SK-N-SH (cell line): ENCODE results near the gene USP25. TPM values are rescaled to one million over a fixed set of nuclear protein-coding genes. Genes with fewer than 3 reads are reported as not detected.

Experiments used
- CTCF ChIA-PET: fragments of 300-600, 350-600 bp; formaldehyde crosslinking; extraction: SDS; loops from one replicate; lab custom pipeline; 2021; lab: Yijun Ruan, JAX
- POLR2A ChIA-PET: fragments of 350-600 bp; sonication (Branson Sonifier 250); formaldehyde crosslinking; extraction: SDS; loops from one replicate; lab custom pipeline; 2020; ENCODE audit warnings: antibody characterized with exemption, inconsistent platforms; lab: Yijun Ruan, JAX
- DNase-seq: peaks from one replicate; pipeline ENCODE4 v3.0.0; 2012
- H2AFZ ChIP-seq: fragments of 200-600 bp; sonication (generic); 2 replicates; pipeline ENCODE4 v1.8.1; 2016; ENCODE audit warnings: antibody characterized with exemption, mild to moderate bottlenecking, low read depth
- H3F3A ChIP-seq: fragments of 200-600 bp; sonication (generic); replicated peaks from 2 replicates; pipeline ENCODE3; 2016; ENCODE audit warnings: antibody characterized with exemption, mild to moderate bottlenecking; ENCODE audit not compliant: insufficient read depth
- H3K27ac ChIP-seq, 2 experiments: fragments of 200-500 bp in 1 of 2; fragments of 200-600 bp in 1 of 2; sonication (Bioruptor generic) in 1 of 2; sonication (generic), shearing (Covaris generic) in 1 of 2; 2 replicates each; pipeline versions ENCODE4 v1.5.1 to v1.6.1; 2014 to 2016; ENCODE audit warnings: low read depth in 2 of 2, inconsistent platforms in 1 of 2, low read length in 1 of 2, mild to moderate bottlenecking in 1 of 2, mixed read lengths in 1 of 2
- H3K27me3 ChIP-seq: fragments of 200-600 bp; sonication (generic), shearing (Covaris generic); 2 replicates; pipeline ENCODE4 v1.6.1; 2016; ENCODE audit warnings: mixed run types; ENCODE audit not compliant: insufficient read depth
- H3K36me3 ChIP-seq, 2 experiments: fragments of 200-500 bp in 1 of 2; fragments of 200-600 bp in 1 of 2; sonication (Bioruptor generic) in 1 of 2; sonication (generic) in 1 of 2; replicated peaks in 1 of 2; 2 replicates each; pipeline versions ENCODE3 to v1.5.1; 2014 to 2016; ENCODE audit warnings: low read length in 1 of 2, mild to moderate bottlenecking in 1 of 2; ENCODE audit not compliant: insufficient read depth in 2 of 2, control insufficient read depth in 1 of 2
- H3K4me1 ChIP-seq, 2 experiments: fragments of 200-500 bp in 1 of 2; fragments of 200-600 bp in 1 of 2; sonication (Bioruptor generic) in 1 of 2; sonication (generic), shearing (Covaris generic) in 1 of 2; 2 replicates each; pipeline versions ENCODE4 v1.5.1 to v1.6.1; 2014 to 2016; ENCODE audit warnings: low read depth in 1 of 2, low read length in 1 of 2, mixed run types in 1 of 2; ENCODE audit not compliant: insufficient read depth in 2 of 2, control insufficient read depth in 1 of 2
- H3K4me2 ChIP-seq: fragments of 200-600 bp; sonication (generic), shearing (Covaris generic); 2 replicates; pipeline ENCODE4 v1.6.1; 2017; ENCODE audit warnings: mixed run types
- H3K4me3 ChIP-seq, 2 experiments: fragments of 200-500 bp in 1 of 2; fragments of 200-600 bp in 1 of 2; sonication (Bioruptor generic) in 1 of 2; sonication (generic), shearing (Covaris generic) in 1 of 2; 2 replicates each; pipeline versions ENCODE4 v1.5.1 to v1.8.1; 2014 to 2016; ENCODE audit warnings: low read depth in 2 of 2, inconsistent platforms in 1 of 2, low read length in 1 of 2, mild to moderate bottlenecking in 1 of 2, mixed read lengths in 1 of 2, moderate library complexity in 1 of 2
- H3K79me2 ChIP-seq: fragments of 200-600 bp; sonication (generic); 2 replicates; pipeline ENCODE4 v1.8.1; 2017; ENCODE audit warnings: mild to moderate bottlenecking; ENCODE audit not compliant: insufficient read depth
- H3K9ac ChIP-seq: fragments of 200-600 bp; sonication (generic); 2 replicates; pipeline ENCODE4 v1.6.1; 2017; ENCODE audit warnings: mixed run types
- H3K9me2 ChIP-seq: fragments of 200-600 bp; sonication (generic); 2 replicates; pipeline ENCODE4 v1.6.1; 2017; ENCODE audit warnings: mixed run types
- H3K9me3 ChIP-seq: fragments of 200-600 bp; sonication (generic); 2 replicates; pipeline ENCODE4 v1.6.1; 2017; ENCODE audit warnings: mixed run types, mild to moderate bottlenecking, moderate library complexity
- H4K20me1 ChIP-seq: fragments of 200-600 bp; sonication (generic); 2 replicates; pipeline ENCODE4 v1.6.1; 2017; ENCODE audit warnings: mild to moderate bottlenecking, mixed run types; ENCODE audit not compliant: insufficient read depth
- ELF1 ChIP-seq: IDR thresholded peaks from 2 replicates; pipeline ENCODE4 v1.4.0; 2012
- EP300 ChIP-seq, 2 experiments: IDR thresholded peaks; 2 replicates each; pipeline versions ENCODE4 v1.4.0 to v1.6.1; 2012; ENCODE audit warnings: borderline replicate concordance in 1 of 2, low read depth in 1 of 2, low read length in 1 of 2
- FOXJ3 ChIP-seq: sonication (generic); formaldehyde crosslinking; IDR thresholded peaks from 2 replicates; pipeline ENCODE4 v1.5.1; 2020; ENCODE audit warnings: mild to moderate bottlenecking, missing genetic modification reagents
- FOXM1 ChIP-seq: IDR thresholded peaks from 2 replicates; pipeline ENCODE4 v1.4.0; 2012; ENCODE audit warnings: low read depth, mild to moderate bottlenecking
- GATA2 ChIP-seq: sonication (generic); formaldehyde crosslinking; IDR thresholded peaks from 2 replicates; pipeline ENCODE4 v1.5.0; 2020; ENCODE audit warnings: mild to moderate bottlenecking, missing genetic modification reagents
- JUND ChIP-seq: IDR thresholded peaks from 2 replicates; pipeline ENCODE4 v1.4.0; 2012
- RAD21 ChIP-seq: IDR thresholded peaks from 2 replicates; pipeline ENCODE4 v1.6.1; 2012; ENCODE audit warnings: mild to moderate bottlenecking, low read length
- RCOR1 ChIP-seq: fragments of 150-350 bp; IDR thresholded peaks from 2 replicates; pipeline ENCODE4 v1.6.1; 2017; ENCODE audit warnings: antibody characterized with exemption, low read length
- RFX5 ChIP-seq: IDR thresholded peaks from 2 replicates; pipeline ENCODE4 v1.6.1; 2012; ENCODE audit warnings: mild to moderate bottlenecking, improper control_type of control experiment, low read length
- RXRA ChIP-seq: IDR thresholded peaks from 2 replicates; pipeline ENCODE4 v1.4.0; 2012; ENCODE audit warnings: low read depth, mild to moderate bottlenecking, borderline replicate concordance
- SIN3A ChIP-seq: IDR thresholded peaks from 2 replicates; pipeline ENCODE4 v1.6.1; 2012; ENCODE audit warnings: low read depth, mild to moderate bottlenecking, low read length, moderate library complexity, borderline replicate concordance
- YY1 ChIP-seq: IDR thresholded peaks from 2 replicates; pipeline ENCODE4 v1.4.0; 2012; ENCODE audit warnings: low read depth, mild to moderate bottlenecking
- WGBS: methylation state at CpG from one replicate; pipeline ENCODE4 v1.1.6; 2017; ENCODE audit warnings: low lambda C conversion rate; 5-methylcytosine and 5-hydroxymethylcytosine counted together
- polyA plus RNA-seq, 3 experiments: library from polyadenylated mRNA; depleted of rRNA; stranded (reverse); fragments of >200 nt; gene quantifications; 2 replicates each; pipeline ENCODE4 v1.2.3, GENCODE V29; 2012
- TF ChIP-seq, protein P1 (sequence below): fragments of 200-600 bp; sonication (generic); IDR thresholded peaks from 2 replicates; pipeline ENCODE4 v1.6.1; 2017; ENCODE audit warnings: antibody characterized with exemption, mild to moderate bottlenecking, moderate library complexity
- TF ChIP-seq, protein P2 (sequence below): IDR thresholded peaks from 2 replicates; pipeline ENCODE4 v1.4.0; 2012; ENCODE audit warnings: low read depth, borderline replicate concordance
- TF ChIP-seq, protein P3 (sequence below): IDR thresholded peaks from 2 replicates; pipeline ENCODE4; 2012
- TF ChIP-seq, protein P4 (sequence below): IDR thresholded peaks from 2 replicates; pipeline ENCODE4 v1.6.1; 2012; ENCODE audit warnings: mild to moderate bottlenecking, low read depth, low read length, moderate library complexity

Gene USP25
- polyA plus RNA-seq, 1 of the 3 experiments (the other 2 are of a cell fraction), result 4.6 TPM

DNA sequence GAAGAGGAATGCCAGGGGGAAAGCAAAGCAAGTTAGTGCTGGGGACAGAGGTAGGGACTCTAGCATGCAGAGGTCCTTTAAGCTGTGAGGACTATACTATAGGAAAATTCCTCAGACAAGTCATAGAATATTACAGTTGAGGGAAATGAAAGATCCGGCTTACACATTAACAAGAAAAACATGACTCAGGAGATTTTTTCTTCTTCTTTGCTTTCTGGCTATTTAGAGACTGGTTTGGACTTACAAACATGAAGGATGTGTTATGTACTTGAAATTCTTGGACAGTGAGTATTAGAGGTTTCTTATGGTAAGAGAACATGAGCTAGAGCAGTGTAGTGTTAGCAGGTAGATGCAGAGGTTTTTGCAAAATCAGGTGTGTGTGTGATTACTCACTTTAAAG is 24.9 kb downstream of the USP25 start:
- WGBS, result 67% methylated on average over 1 of the region's 1 CpG
- ChIA-PET CTCF (interaction anchor here (1.0 kb wide), 1 partner anchor 30 kb away, joined by 3 read pairs; no protein-coding TSS in a partner anchor), POLR2A (no interaction called here)
- Histone ChIP-seq H2AFZ (no peak overlapping the region), H3K9me2 (no peaks in the 10 kb centered on the region), H3K4me1 (peaks cover 1 to 5% of the 10 kb centered on the region in 2 experiments; a peak in 3 of 4 replicates), H3K4me3 (no peak overlapping the region), H3K27ac (no peak overlapping the region), H3K36me3 (no peaks in the 10 kb centered on the region), H3K27me3 (no peaks in the 10 kb centered on the region), H3K9me3 (no peaks in the 10 kb centered on the region), H3K4me2 (no peak overlapping the region), H4K20me1 (no peaks in the 10 kb centered on the region), H3F3A (no peaks in the 10 kb centered on the region), H3K9ac (no peak overlapping the region), H3K79me2 (peaks cover 71% of the 10 kb centered on the region)
- TF ChIP-seq RCOR1 (no peak), RAD21 (no peak)
- DNase-seq, result no peak

DNA sequence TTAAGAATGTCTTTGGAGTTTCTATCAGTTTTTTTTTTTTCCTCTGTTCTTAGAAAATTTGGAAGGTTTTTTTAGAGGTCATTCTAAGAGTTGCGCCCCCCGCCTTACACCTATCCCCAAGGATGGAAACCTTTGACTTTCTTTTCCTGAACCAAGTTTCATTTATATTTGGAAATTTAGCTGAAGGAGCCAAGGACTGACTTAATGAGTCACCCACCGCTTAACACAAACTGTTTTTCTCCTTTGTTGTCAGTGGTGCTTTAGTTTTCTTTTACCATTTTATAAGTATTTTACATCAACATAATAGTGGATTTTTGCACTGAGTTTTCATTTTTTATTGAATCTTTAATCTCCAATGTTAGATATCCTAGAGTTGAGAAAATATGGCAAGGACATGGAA is 25.3 kb downstream of the USP25 start:
- POLR2A ChIA-PET, result no interaction called here
- CTCF ChIA-PET, result no interaction called here
- Histone ChIP-seq H3K79me2 (peaks cover 66% of the 10 kb centered on the region), H3K27ac (no peak overlapping the region), H3F3A (no peaks in the 10 kb centered on the region), H3K4me3 (no peak overlapping the region), H3K36me3 (no peaks in the 10 kb centered on the region), H3K9me3 (no peaks in the 10 kb centered on the region), H4K20me1 (no peaks in the 10 kb centered on the region), H3K27me3 (no peaks in the 10 kb centered on the region), H3K9me2 (no peaks in the 10 kb centered on the region), H3K4me1 (peaks cover 0 to 2% of the 10 kb centered on the region in 2 experiments; a peak in 1 of 4 replicates), H2AFZ (no peak overlapping the region), H3K9ac (no peak overlapping the region), H3K4me2 (no peak overlapping the region)
- WGBS, result 97% methylated on average over 3 of the region's 3 CpGs
- no peak for DNase-seq
- TF ChIP-seq FOXM1 (no peak), RFX5 (no peak), EP300 (IDR thresholded peaks at IDR 0.05; ENCODE audit: borderline replicate concordance in 1 of 2, low read depth in 1 of 2, low read length in 1 of 2) (no peak), FOXJ3 (CRISPR knock-in tag) (no peak), GATA2 (CRISPR knock-in tag) (no peak), RAD21 (no peak), JUND (no peak)
- TF ChIP-seq, protein P1, sequence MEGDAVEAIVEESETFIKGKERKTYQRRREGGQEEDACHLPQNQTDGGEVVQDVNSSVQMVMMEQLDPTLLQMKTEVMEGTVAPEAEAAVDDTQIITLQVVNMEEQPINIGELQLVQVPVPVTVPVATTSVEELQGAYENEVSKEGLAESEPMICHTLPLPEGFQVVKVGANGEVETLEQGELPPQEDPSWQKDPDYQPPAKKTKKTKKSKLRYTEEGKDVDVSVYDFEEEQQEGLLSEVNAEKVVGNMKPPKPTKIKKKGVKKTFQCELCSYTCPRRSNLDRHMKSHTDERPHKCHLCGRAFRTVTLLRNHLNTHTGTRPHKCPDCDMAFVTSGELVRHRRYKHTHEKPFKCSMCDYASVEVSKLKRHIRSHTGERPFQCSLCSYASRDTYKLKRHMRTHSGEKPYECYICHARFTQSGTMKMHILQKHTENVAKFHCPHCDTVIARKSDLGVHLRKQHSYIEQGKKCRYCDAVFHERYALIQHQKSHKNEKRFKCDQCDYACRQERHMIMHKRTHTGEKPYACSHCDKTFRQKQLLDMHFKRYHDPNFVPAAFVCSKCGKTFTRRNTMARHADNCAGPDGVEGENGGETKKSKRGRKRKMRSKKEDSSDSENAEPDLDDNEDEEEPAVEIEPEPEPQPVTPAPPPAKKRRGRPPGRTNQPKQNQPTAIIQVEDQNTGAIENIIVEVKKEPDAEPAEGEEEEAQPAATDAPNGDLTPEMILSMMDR, result no peak

DNA sequence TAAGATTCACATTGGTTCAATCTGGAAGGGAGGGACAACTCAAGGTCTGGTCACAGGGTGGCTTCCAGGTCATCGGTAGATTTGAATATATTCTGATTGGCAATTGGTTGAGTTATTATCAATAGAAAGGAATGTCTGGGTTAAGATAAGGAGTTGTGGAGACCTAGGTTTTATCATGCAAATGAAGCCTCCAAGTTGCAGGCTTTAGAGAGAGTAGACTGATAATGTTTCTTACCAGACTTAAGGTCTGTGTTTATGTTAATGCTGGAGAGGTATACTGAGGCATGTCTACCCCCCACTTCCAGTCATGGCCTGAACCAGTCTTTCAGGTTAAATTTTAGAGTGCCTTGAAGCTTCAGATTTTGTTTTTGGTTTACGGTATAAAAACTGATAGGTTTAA is 29.7 kb downstream of the USP25 start:
- no peak overlapping the region for H3K9ac ChIP-seq
- H3K9me2 ChIP-seq, result no peaks in the 10 kb centered on the region
- DNase-seq, result no peak
- H3K27me3 ChIP-seq, result no peaks in the 10 kb centered on the region
- ChIA-PET POLR2A (no interaction called here), CTCF (no interaction called here)
- H3K4me1 ChIP-seq, result no peaks in the 10 kb centered on the region
- H3K36me3 ChIP-seq, result no peaks in the 10 kb centered on the region
- no peaks in the 10 kb centered on the region for H4K20me1 ChIP-seq
- no peak overlapping the region for H3K27ac ChIP-seq
- no peak overlapping the region for H3K4me3 ChIP-seq
- no peaks in the 10 kb centered on the region for H3F3A ChIP-seq
- H2AFZ ChIP-seq, result no peak overlapping the region
- H3K79me2 ChIP-seq, result peaks cover 35% of the 10 kb centered on the region
- 100% methylated on average over 2 of the region's 2 CpGs for WGBS
- H3K9me3 ChIP-seq, result no peaks in the 10 kb centered on the region
- no peak overlapping the region for H3K4me2 ChIP-seq
- no peak for TF ChIP-seq ELF1
- no peak for TF ChIP-seq SIN3A
- TF ChIP-seq EP300 (IDR thresholded peaks at IDR 0.05; ENCODE audit: borderline replicate concordance in 1 of 2, low read depth in 1 of 2, low read length in 1 of 2), result no peak
- TF ChIP-seq YY1, result no peak
- TF ChIP-seq, protein P2, sequence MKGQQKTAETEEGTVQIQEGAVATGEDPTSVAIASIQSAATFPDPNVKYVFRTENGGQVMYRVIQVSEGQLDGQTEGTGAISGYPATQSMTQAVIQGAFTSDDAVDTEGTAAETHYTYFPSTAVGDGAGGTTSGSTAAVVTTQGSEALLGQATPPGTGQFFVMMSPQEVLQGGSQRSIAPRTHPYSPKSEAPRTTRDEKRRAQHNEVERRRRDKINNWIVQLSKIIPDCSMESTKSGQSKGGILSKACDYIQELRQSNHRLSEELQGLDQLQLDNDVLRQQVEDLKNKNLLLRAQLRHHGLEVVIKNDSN, result no peak
- no peak for TF ChIP-seq FOXM1
- no peak for TF ChIP-seq RAD21
- TF ChIP-seq, protein P3, sequence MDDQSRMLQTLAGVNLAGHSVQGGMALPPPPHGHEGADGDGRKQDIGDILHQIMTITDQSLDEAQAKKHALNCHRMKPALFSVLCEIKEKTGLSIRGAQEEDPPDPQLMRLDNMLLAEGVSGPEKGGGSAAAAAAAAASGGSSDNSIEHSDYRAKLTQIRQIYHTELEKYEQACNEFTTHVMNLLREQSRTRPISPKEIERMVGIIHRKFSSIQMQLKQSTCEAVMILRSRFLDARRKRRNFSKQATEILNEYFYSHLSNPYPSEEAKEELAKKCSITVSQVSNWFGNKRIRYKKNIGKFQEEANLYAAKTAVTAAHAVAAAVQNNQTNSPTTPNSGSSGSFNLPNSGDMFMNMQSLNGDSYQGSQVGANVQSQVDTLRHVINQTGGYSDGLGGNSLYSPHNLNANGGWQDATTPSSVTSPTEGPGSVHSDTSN, result no peak
- no peak for TF ChIP-seq RXRA
- TF ChIP-seq, protein P4, sequence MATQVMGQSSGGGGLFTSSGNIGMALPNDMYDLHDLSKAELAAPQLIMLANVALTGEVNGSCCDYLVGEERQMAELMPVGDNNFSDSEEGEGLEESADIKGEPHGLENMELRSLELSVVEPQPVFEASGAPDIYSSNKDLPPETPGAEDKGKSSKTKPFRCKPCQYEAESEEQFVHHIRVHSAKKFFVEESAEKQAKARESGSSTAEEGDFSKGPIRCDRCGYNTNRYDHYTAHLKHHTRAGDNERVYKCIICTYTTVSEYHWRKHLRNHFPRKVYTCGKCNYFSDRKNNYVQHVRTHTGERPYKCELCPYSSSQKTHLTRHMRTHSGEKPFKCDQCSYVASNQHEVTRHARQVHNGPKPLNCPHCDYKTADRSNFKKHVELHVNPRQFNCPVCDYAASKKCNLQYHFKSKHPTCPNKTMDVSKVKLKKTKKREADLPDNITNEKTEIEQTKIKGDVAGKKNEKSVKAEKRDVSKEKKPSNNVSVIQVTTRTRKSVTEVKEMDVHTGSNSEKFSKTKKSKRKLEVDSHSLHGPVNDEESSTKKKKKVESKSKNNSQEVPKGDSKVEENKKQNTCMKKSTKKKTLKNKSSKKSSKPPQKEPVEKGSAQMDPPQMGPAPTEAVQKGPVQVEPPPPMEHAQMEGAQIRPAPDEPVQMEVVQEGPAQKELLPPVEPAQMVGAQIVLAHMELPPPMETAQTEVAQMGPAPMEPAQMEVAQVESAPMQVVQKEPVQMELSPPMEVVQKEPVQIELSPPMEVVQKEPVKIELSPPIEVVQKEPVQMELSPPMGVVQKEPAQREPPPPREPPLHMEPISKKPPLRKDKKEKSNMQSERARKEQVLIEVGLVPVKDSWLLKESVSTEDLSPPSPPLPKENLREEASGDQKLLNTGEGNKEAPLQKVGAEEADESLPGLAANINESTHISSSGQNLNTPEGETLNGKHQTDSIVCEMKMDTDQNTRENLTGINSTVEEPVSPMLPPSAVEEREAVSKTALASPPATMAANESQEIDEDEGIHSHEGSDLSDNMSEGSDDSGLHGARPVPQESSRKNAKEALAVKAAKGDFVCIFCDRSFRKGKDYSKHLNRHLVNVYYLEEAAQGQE, result no peak
